ENCODE results near the gene SIM2.

- TF ChIP-seq CTCF (IDR thresholded peaks at IDR 0.05), result no peak
- no peak for TF ChIP-seq POLR2A (IDR thresholded peaks at IDR 0.05)
- no peak for TF ChIP-seq POLR2AphosphoS5 (IDR thresholded peaks at IDR 0.05)
Measured at GRCh38 chr21:36749935-36750575, 51.1 kb downstream of the SIM2 start.

All from suprapubic skin (tissue), 4 donors.